Right cardiac atrium (tissue), 5 donors: ENCODE data around the gene PSMA7. TPM values are rescaled to one million over a fixed set of nuclear protein-coding genes. Genes with fewer than 3 reads are reported as not detected.

Experiments
- ATAC-seq, 2 donors: fragments of 200-7000 bp; cut with Tn5 transposase; one replicate each; pipeline versions ENCODE4 v1.8.0 to v1.9.1; 2020; ENCODE audit warnings: moderate library complexity in 2 of 2, mild to moderate bottlenecking in 1 of 2
- DNase-seq, 3 donors: peaks; one replicate each; pipeline ENCODE4 v3.0.0-alpha.2; 2020
- H3K27ac ChIP-seq: one replicate; pipeline ENCODE4 v1.5.1; 2013; ENCODE audit warnings: mild to moderate bottlenecking, low read length, control low read depth, moderate library complexity
- H3K27me3 ChIP-seq: one replicate; pipeline ENCODE4 v1.6.1; 2013; ENCODE audit not compliant: control insufficient read depth, insufficient read depth
- H3K4me1 ChIP-seq: one replicate; pipeline ENCODE4 v1.6.1; 2013; ENCODE audit warnings: low read length; ENCODE audit not compliant: control insufficient read depth, insufficient read depth
- H3K4me3 ChIP-seq: one replicate; pipeline ENCODE4 v1.5.1; 2013; ENCODE audit warnings: low read length, control low read depth
- H3K9me3 ChIP-seq: one replicate; pipeline ENCODE4 v1.6.1; 2013; ENCODE audit warnings: low read length; ENCODE audit not compliant: control insufficient read depth
- WGBS: extraction: QIAGEN DNeasy Blood & Tissue Kit; methylation state at CpG from one replicate; pipeline ENCODE4 v1.1.7; 2013; 5-methylcytosine and 5-hydroxymethylcytosine counted together
- intact Hi-C, 4 donors: fragments of 100-400 bp; cut with DNase I; formaldehyde crosslinking; loops; one replicate each; pipeline versions ENCODE4 v1.11.0 to v1.14.0; 2022 to 2023
- polyA plus RNA-seq: library from polyadenylated mRNA; stranded (reverse); fragments of 200-250 nt; gene quantifications from one replicate; pipeline ENCODE4 v1.2.3, GENCODE V29; 2013
- total RNA-seq, 4 donors: library from RNA; stranded (reverse); fragmentation: NEBNext Ultra II Directional; extraction: Animal tissue kit (Norgen Biotek cat#: 25700); gene quantifications; one replicate each; pipeline ENCODE4 v1.2.1, GENCODE V29; 2021
- donor health status: healthy with polysubstance abuse.
- donor health status: DM: no; HTN: yes; CAD: no.
- donor health status: DM: no; HTN: no; CAD: no.
- donor health status: DM: no; HTN: yes; CAD: no; lungs with severe emphysema.
- donor health status: DM: yes; HTN: yes; CAD: no.

Gene PSMA7
- total and polyA plus RNA-seq, 5 donors: 178 to 244 (median 214) TPM

- H3K27ac ChIP-seq: no peak overlapping the region
- peak; percentile 60 to 91 (median 85) for DNase-seq
- WGBS: 53% methylated on average over 8 of the region's 8 CpGs
- H3K4me1 ChIP-seq: peaks cover 8% of the 10 kb centered on the region
- no peaks in the 10 kb centered on the region for H3K27me3 ChIP-seq
- no peaks in the 10 kb centered on the region for H3K9me3 ChIP-seq
- intact Hi-C loops: loop anchor here in 3 of 4 donors (5.0 to 10.0 kb wide), 3 partner anchors 109 to 124 kb away; no protein-coding TSS in a partner anchor
- no peak overlapping the region for H3K4me3 ChIP-seq
- peak in 1 of 2 donors; percentile 19 for ATAC-seq
Measured at GRCh38 chr20:62136283-62137091, 6.7 kb downstream of the PSMA7 start.

GRCh38 chr20:62135573-62136266, 7.5 kb downstream of the PSMA7 start:
- ATAC-seq (no peak), DNase-seq (no peak)
- H3K27ac ChIP-seq: no peak overlapping the region
- intact Hi-C loops: loop anchor here in 3 of 4 donors (5.0 to 10.0 kb wide), 3 partner anchors 108 to 123 kb away; no protein-coding TSS in a partner anchor
- H3K4me3 ChIP-seq: no peak overlapping the region
- H3K9me3 ChIP-seq: no peaks in the 10 kb centered on the region
- peaks cover 2% of the 10 kb centered on the region for H3K4me1 ChIP-seq
- H3K27me3 ChIP-seq: no peaks in the 10 kb centered on the region
- WGBS: 89% methylated on average over 8 of the region's 8 CpGs

- ATAC-seq (peak; percentile 24 to 26), DNase-seq (peak in 2 of 3 donors; percentile 55 to 73)
- intact Hi-C loops: loop anchor here in 3 of 4 donors (5.0 to 10.0 kb wide), 4 partner anchors 72 to 122 kb away; no protein-coding TSS in a partner anchor
- peaks cover 2% of the 10 kb centered on the region for H3K4me1 ChIP-seq
- no peaks in the 10 kb centered on the region for H3K9me3 ChIP-seq
- no peaks in the 10 kb centered on the region for H3K27me3 ChIP-seq
- H3K4me3 ChIP-seq: no peak overlapping the region
- 50% methylated on average over 11 of the region's 11 CpGs for WGBS
- peak overlapping the region; percentile 33 for H3K27ac ChIP-seq
Measured at GRCh38 chr20:62134735-62135231, 8.4 kb downstream of the PSMA7 start.

GRCh38 chr20:62133864-62134263, 9.3 kb downstream of the PSMA7 start:
- no peak overlapping the region for H3K4me3 ChIP-seq
- WGBS: 67% methylated on average over 12 of the region's 12 CpGs
- ATAC-seq (peak; percentile 32 to 34), DNase-seq (peak in 1 of 3 donors; percentile 51)
- H3K4me1 ChIP-seq: peaks cover 2% of the 10 kb centered on the region
- no peaks in the 10 kb centered on the region for H3K27me3 ChIP-seq
- H3K9me3 ChIP-seq: no peaks in the 10 kb centered on the region
- intact Hi-C loops: loop anchor here in 2 of 4 donors (5.0 to 10.0 kb wide), 2 partner anchors 72 to 119 kb away; no protein-coding TSS in a partner anchor
- no peak overlapping the region for H3K27ac ChIP-seq

- peak; percentile 55 to 80 for ATAC-seq
- Histone ChIP-seq H3K27me3 (no peaks in the 10 kb centered on the region), H3K9me3 (no peaks in the 10 kb centered on the region), H3K4me1 (peaks cover 2% of the 10 kb centered on the region), H3K4me3 (no peak overlapping the region), H3K27ac (peak overlapping the region; percentile 73)
- 60% methylated on average over 29 of the region's 29 CpGs for WGBS
- intact Hi-C loops: loop anchor here in 2 of 4 donors (5.0 to 10.0 kb wide), 2 partner anchors 71 to 118 kb away; no protein-coding TSS in a partner anchor
- peak; percentile 61 to 84 (median 80) for DNase-seq
Measured at GRCh38 chr20:62133051-62133845, 9.9 kb downstream of the PSMA7 start.

GRCh38 chr20:62132421-62132820, 10.8 kb downstream of the PSMA7 start:
- H3K4me3 ChIP-seq: no peak overlapping the region
- no peaks in the 10 kb centered on the region for H3K27me3 ChIP-seq
- DNase-seq (peak in 2 of 3 donors; percentile 62 to 81), ATAC-seq (peak in 1 of 2 donors; percentile 69)
- no peaks in the 10 kb centered on the region for H3K9me3 ChIP-seq
- H3K27ac ChIP-seq: peak overlapping the region; percentile 73
- intact Hi-C loops: loop anchor here in 2 of 4 donors (5.0 to 10.0 kb wide), 2 partner anchors 70 to 118 kb away; no protein-coding TSS in a partner anchor
- WGBS: 69% methylated on average over 7 of the region's 7 CpGs
- H3K4me1 ChIP-seq: peaks cover 2% of the 10 kb centered on the region

GRCh38 chr20:62131560-62132320, 11.5 kb downstream of the PSMA7 start:
- Histone ChIP-seq H3K4me3 (no peak overlapping the region), H3K27me3 (no peaks in the 10 kb centered on the region), H3K9me3 (no peaks in the 10 kb centered on the region), H3K27ac (peak overlapping the region; percentile 73), H3K4me1 (peaks cover 2% of the 10 kb centered on the region)
- intact Hi-C loops: loop anchor here in 2 of 4 donors (5.0 to 10.0 kb wide), 2 partner anchors 69 to 117 kb away; no protein-coding TSS in a partner anchor
- ATAC-seq (no peak), DNase-seq (peak in 1 of 3 donors; percentile 48)
- 78% methylated on average over 25 of the region's 25 CpGs for WGBS

GRCh38 chr20:62129731-62130531, 13.3 kb downstream of the PSMA7 start:
- 81% methylated on average over 20 of the region's 20 CpGs for WGBS
- no peaks in the 10 kb centered on the region for H3K27me3 ChIP-seq
- DNase-seq (peak in 1 of 3 donors; percentile 48), ATAC-seq (no peak)
- no peak overlapping the region for H3K4me3 ChIP-seq
- peak overlapping the region; percentile 1 for H3K27ac ChIP-seq
- intact Hi-C loops: loop anchor here in 3 of 4 donors (5.0 to 10.0 kb wide), 3 partner anchors 65 to 115 kb away; partner anchors contain the start of gene TAF4 (in 1 of the 3)
- H3K4me1 ChIP-seq: peaks cover 2% of the 10 kb centered on the region
- H3K9me3 ChIP-seq: no peaks in the 10 kb centered on the region

GRCh38 chr20:62128502-62128901, 14.7 kb downstream of the PSMA7 start:
- 76% methylated on average over 6 of the region's 6 CpGs for WGBS
- Histone ChIP-seq H3K9me3 (no peaks in the 10 kb centered on the region), H3K4me3 (no peak overlapping the region), H3K27ac (no peak overlapping the region), H3K27me3 (no peaks in the 10 kb centered on the region), H3K4me1 (peaks cover 2% of the 10 kb centered on the region)
- intact Hi-C loops: loop anchor here in 1 of 4 donors (10.0 kb wide), 1 partner anchor 64 kb away; the partner anchor contains the start of gene TAF4
- ATAC-seq (no peak), DNase-seq (peak in 1 of 3 donors; percentile 24)
